ENCODE data around the gene TTC12.

DNA sequence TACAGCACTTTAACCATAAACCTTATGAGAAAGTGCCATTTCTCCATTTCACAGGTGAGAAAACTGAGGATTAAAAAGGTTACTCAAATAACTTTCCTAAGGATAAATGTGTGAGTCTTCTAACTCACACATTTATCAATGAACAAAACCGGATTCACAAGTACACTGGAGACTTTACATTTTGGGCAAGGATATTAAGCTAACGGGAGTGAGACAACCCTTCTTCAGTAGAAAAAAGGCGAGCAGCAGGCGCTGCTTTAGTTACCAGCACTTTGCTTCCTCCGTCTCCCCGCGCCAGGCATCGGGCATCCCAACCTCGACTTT is 356 bp upstream of the TTC12 start:
- no peak for TF ChIP-seq POLR2AphosphoS5 (IDR thresholded peaks at IDR 0.05; ENCODE audit: low read depth, low read length)
- TF ChIP-seq, protein P1, sequence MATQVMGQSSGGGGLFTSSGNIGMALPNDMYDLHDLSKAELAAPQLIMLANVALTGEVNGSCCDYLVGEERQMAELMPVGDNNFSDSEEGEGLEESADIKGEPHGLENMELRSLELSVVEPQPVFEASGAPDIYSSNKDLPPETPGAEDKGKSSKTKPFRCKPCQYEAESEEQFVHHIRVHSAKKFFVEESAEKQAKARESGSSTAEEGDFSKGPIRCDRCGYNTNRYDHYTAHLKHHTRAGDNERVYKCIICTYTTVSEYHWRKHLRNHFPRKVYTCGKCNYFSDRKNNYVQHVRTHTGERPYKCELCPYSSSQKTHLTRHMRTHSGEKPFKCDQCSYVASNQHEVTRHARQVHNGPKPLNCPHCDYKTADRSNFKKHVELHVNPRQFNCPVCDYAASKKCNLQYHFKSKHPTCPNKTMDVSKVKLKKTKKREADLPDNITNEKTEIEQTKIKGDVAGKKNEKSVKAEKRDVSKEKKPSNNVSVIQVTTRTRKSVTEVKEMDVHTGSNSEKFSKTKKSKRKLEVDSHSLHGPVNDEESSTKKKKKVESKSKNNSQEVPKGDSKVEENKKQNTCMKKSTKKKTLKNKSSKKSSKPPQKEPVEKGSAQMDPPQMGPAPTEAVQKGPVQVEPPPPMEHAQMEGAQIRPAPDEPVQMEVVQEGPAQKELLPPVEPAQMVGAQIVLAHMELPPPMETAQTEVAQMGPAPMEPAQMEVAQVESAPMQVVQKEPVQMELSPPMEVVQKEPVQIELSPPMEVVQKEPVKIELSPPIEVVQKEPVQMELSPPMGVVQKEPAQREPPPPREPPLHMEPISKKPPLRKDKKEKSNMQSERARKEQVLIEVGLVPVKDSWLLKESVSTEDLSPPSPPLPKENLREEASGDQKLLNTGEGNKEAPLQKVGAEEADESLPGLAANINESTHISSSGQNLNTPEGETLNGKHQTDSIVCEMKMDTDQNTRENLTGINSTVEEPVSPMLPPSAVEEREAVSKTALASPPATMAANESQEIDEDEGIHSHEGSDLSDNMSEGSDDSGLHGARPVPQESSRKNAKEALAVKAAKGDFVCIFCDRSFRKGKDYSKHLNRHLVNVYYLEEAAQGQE (IDR thresholded peaks at IDR 0.05; ENCODE audit: insufficient read depth in 1 of 2, low read depth in 2 of 2, low read length in 1 of 2) = no peak
